HUDEP-2 (cell line): ENCODE data around the gene ZBED2.

ENCODE experiments used
- DNase-seq, 76 experiments: peaks; one replicate each; lab custom pipeline; 2025; ENCODE audit not compliant: unreplicated experiment in 76 of 76; lab: John Stamatoyannopoulos, UW

The ZBED2 gene

GRCh38 chr3:111604119-111604518 is 9.0 kb upstream of the ZBED2 start:
- no peak for DNase-seq

- DNase-seq: no peak
Observed at GRCh38 chr3:111603679-111604078, 8.5 kb upstream of the ZBED2 start.

DNA sequence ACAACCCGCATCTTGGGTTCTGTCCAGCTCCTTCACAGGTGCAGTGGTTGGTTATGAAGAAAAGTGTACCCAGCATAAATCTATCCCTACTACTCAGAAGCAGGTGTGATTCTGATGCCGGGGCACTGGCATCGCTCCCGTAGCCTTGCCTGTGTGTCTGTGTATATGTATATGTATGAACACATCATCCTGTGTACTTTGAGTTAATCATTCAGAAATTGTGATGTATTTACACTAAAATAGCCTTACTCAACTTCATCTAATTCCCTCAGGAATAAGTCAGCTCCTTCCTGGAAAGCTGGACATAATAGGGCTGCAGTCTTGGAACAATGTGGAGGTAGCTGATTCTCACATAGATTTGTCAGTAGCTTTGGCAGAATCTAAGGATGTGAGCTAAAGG is 6.7 kb upstream of the ZBED2 start:
- no peak for DNase-seq

DNA sequence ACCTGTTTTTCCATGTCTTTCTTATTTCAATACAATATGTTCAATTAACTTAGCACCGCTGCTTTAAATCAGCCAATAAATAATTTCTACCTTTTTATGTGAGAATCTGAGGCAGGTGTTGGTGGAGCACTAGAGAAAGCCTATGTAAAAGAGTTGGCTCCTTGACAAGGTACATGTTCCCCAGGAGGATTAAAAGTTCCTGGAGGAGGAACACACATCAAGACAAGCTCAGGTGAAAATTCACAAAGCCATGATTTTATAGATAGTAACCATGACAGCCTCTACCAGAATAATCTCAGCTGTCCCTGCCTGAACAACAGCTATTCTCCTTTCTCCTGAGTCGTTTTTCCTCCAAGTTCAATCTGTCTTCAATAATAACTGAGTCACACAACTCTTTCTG is 3.4 kb upstream of the ZBED2 start:
- DNase-seq: no peak

GRCh38 chr3:111598139-111598538 is 3.0 kb upstream of the ZBED2 start:
- no peak for DNase-seq

- no peak for DNase-seq
Observed at GRCh38 chr3:111596328-111596727, 1.2 kb upstream of the ZBED2 start.

DNA sequence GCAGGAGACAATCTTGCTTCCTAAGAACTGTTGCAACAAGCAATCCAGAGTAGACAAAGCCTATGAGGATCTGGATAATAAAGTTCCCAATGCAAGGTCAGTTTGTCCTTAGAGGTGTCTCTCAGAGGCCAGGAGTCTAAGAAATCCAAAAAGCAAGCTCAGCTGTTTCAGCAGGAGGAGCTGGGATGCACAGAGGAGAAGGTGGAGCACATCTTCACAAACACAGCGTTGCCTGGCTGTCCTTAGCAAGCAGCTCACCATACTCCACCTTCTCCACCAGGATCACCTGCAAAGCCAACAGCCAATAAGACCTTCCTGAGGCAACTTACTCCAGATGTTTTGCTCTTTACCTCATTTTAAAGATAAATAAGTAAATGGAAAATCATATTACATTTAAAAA is 365 bp downstream of the ZBED2 start:
- DNase-seq: no peak

- no peak for DNase-seq
Observed at GRCh38 chr3:111594205-111594604, 941 bp downstream of the ZBED2 start.

- no peak for DNase-seq
Observed at GRCh38 chr3:111593666-111594065, 1.5 kb downstream of the ZBED2 start.

DNA sequence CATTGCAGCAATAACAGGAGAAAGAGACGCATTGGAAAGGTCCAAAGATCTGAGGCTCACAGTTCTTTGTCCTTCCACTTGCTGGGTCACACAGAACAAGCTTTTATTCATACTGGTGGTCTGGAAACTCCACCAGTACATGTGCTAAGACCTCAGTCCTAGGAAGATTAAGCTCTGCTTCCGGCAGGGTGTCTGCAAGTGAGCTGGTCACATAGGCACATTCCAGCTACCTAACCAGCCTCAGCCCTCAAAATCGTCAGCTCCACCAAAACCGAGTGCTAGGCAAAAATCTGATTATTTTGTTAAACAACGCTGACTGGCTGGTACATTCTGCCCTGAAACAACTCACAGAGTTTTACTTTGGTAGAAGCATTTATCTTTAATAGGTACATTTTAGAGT is 2.2 kb downstream of the ZBED2 start:
- DNase-seq: no peak

DNA sequence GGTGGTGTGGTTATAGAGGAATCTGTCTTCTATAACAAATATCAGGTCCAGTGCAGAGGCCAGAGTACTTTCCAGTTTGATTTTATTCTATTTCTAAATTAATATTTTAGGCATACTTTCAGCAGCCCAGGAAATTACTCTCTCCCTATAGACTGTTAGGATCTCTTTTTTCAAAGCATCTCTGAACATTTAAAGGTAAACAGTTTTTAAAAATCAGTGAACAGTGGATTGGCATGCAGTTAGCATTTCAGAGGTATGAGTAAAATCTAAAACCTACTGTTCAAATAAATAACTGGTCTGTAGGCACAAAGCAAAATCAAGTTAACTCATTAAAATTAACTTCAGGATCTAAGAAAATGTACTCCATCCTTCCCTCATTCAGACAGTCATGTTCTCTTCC is 3.0 kb downstream of the ZBED2 start:
- DNase-seq: no peak

- DNase-seq: no peak
Observed at GRCh38 chr3:111591555-111591954, 3.6 kb downstream of the ZBED2 start.

DNA sequence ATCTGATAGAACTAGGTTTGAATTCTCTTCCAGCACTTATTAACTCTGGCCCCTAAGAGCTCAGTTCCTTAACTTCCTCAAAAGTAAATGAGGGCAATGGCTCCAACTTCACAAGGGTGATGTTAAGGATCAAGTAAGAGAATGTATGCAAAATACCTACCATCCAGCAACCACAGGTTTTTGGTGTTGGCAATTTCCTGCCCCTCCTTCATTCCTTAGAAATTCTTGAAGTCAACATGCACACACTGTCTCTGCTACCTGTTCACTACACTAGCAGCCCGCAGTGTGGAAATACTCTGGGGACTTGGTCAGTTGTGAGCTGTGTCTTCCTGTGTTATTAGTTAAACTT is 5.0 kb downstream of the ZBED2 start:
- no peak for DNase-seq

- DNase-seq: no peak
Observed at GRCh38 chr3:111589303-111590142, 5.6 kb downstream of the ZBED2 start.

GRCh38 chr3:111588527-111588926 is 6.6 kb downstream of the ZBED2 start:
- no peak for DNase-seq

DNA sequence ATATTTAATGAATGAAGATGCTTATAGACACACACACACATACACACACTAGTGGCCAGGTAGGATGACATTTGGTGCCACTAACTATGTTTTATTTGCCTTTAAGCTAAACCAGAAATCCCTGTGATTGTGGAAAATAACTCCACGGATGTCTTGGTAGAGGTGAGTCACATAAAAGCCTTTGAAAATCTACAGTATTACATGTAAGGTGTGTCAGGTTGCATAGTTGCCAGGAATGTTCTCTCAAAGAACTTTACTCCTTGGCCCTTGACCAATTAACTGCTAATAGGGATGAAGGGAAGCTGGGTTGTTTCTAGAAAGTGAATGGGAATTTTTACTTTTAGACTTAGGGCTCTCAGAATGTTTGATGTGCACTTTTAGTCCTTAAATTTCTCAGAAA is 9.9 kb downstream of the ZBED2 start:
- DNase-seq: no peak

GRCh38 chr3:111584744-111585143 is 10.4 kb downstream of the ZBED2 start:
- no peak for DNase-seq

GRCh38 chr3:111582120-111582474 is 13.0 kb downstream of the ZBED2 start:
- DNase-seq: no peak

DNA sequence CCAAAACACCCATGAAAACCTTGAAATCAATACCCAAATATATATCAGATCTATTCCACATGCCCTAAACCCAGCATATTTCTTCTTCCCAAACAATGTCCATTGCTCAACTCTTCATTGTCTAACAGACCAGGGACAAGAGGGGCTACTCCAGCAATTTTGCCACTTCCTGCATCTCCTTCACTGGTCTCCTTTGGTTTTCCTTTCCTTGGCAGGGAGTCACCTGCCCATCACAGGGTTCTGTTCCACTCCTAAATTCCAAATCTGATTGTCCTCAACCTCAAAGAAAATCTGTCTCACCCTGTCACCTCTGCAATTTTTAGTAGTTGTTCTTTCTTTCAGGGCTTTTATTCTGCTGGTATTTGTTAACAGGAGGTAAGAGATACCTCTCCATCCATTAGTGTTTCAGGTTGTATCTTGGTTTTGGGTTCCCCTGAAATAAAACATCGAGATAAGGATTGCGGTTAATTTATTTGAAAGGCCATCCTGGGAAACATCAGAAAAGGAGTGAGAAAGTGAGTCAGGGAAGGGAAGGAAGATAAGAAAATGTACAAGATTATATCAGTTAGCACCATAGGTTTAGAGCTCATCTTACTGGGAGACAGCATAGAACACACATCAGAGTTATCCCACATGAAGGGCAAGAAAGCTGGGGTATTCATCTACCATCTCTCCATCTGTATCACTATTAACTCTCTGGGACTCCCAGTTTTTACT is 13.6 kb downstream of the ZBED2 start:
- DNase-seq: no peak

- DNase-seq: no peak
Observed at GRCh38 chr3:111579495-111579894, 15.7 kb downstream of the ZBED2 start.

GRCh38 chr3:111578867-111579266 is 16.3 kb downstream of the ZBED2 start:
- no peak for DNase-seq
